Smooth muscle cell of the umbilical artery (primary cell): ENCODE results near the gene ENO1. TPM values are rescaled to one million over a fixed set of nuclear protein-coding genes. Genes with fewer than 3 reads are reported as not detected.

ENCODE experiments used
- total RNA-seq: library from RNA; depleted of rRNA; stranded (reverse); fragments of >200 nt; gene quantifications from 2 replicates; pipeline ENCODE4 v1.2.3, GENCODE V29; 2014

Gene ENO1
- total RNA-seq: 1,599 and 2,249 TPM in 2 replicates

GRCh38 chr1:8878448-8878697 lies at the start of gene ENO1:
TSS of gene ENO1 (minus strand) at chr1:8878686. CDS start at chr1:8874908, 3,778 bp downstream.

GRCh38 chr1:8817412-8818324 lies 60.8 kb downstream of the ENO1 start, which contains the start of gene RERE:
TSS of gene RERE (minus strand) at chr1:8817640.

Other genes starting within 250 kb of the ENO1 start
- gene RERE, start 61.0 kb downstream of the ENO1 start, total RNA-seq: 49.6 and 60.9 TPM in 2 replicates
- not detected in 2 replicates for gene CA6, start 67.2 kb upstream of the ENO1 start, total RNA-seq
- not detected in 2 replicates for gene SLC2A7, start 147.7 kb upstream of the ENO1 start, total RNA-seq
- gene SLC2A5, start 190.9 kb upstream of the ENO1 start, total RNA-seq: 2.4 and 12.5 TPM in 2 replicates